ENCODE data around the gene GALNT2.

GRCh38 chr1:230146709-230147108 is 79.7 kb downstream of the GALNT2 start:
- no peak for TF ChIP-seq CTCF (IDR thresholded peaks at IDR 0.05)
- no peak for TF ChIP-seq EP300 (IDR thresholded peaks at IDR 0.05)
